ENCODE results near the gene STRA6. TPM values are rescaled to one million over a fixed set of nuclear protein-coding genes. Genes with fewer than 3 reads are reported as not detected.
A peak's percentile ranks its signal among the peaks of the same experiment; 100 is the strongest.

STRA6 gene
- total RNA-seq, 1 experiment from 2014 or later, result 0.84 TPM

DNA sequence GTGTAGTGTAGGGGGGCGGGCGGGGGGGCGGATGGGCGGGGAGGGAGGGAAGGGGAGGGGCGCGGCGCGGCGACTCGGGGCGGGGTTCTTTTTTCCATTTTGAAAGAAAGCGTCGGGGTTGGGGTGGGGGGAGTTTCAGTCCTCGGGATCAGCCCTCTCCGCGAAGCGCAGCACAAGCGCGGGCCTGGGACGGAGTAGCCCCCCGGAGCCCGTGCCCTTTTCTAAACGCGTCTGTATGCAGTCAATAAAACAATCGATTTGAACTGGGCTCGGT is 66.1 kb downstream of the STRA6 start:
- ChIA-PET POLR2A (ENCODE audit: low non-redundant PET) (no interaction called here), CTCF (interaction anchor here (1.1 kb wide), 1 partner anchor 17 kb away, joined by 3 read pairs; no protein-coding TSS in a partner anchor)
- Histone ChIP-seq H3K36me3 (ENCODE audit: insufficient read depth, low read length, poor library complexity, severe bottlenecking) (no peaks in the 10 kb centered on the region), H3K27ac (ENCODE audit: low read depth, low read length, poor library complexity, severe bottlenecking) (no peak overlapping the region), H3K4me1 (ENCODE audit: insufficient read depth, low read length, poor library complexity, severe bottlenecking) (peaks cover 20% of the 10 kb centered on the region), H3K9me3 (ENCODE audit: low read depth, low read length, poor library complexity, severe bottlenecking) (no peaks in the 10 kb centered on the region), H3K4me3 (ENCODE audit: low read depth, low read length, poor library complexity, severe bottlenecking) (peak overlapping the region; percentile 51), H3K27me3 (replicated peaks; ENCODE audit: insufficient read depth, low read depth, low read length, poor library complexity) (peaks cover 20% of the 10 kb centered on the region)
- intact Hi-C loops (cut with micrococcal nuclease; ENCODE audit: unreplicated experiment), result no loop called here
- TF ChIP-seq CTCF (conservative IDR thresholded peaks at IDR 0.05; ENCODE audit: low read depth, low read length), result no peak
- TF ChIP-seq EZH2 (IDR thresholded peaks at IDR 0.05; ENCODE audit: borderline replicate concordance, low read depth, low read length, poor library complexity, severe bottlenecking), result no peak
- DNase-seq (ENCODE audit: low spot score), result no peak
- BruUV-seq (replicated peaks), result no TSS peak

- Histone ChIP-seq H3K27me3 (replicated peaks; ENCODE audit: insufficient read depth, low read depth, low read length, poor library complexity) (peaks cover 34% of the 10 kb centered on the region), H3K27ac (ENCODE audit: low read depth, low read length, poor library complexity, severe bottlenecking) (no peak overlapping the region), H3K4me1 (ENCODE audit: insufficient read depth, low read length, poor library complexity, severe bottlenecking) (peaks cover 25% of the 10 kb centered on the region), H3K36me3 (ENCODE audit: insufficient read depth, low read length, poor library complexity, severe bottlenecking) (no peaks in the 10 kb centered on the region), H3K9me3 (ENCODE audit: low read depth, low read length, poor library complexity, severe bottlenecking) (no peaks in the 10 kb centered on the region), H3K4me3 (ENCODE audit: low read depth, low read length, poor library complexity, severe bottlenecking) (no peak overlapping the region)
- TF ChIP-seq EZH2 (IDR thresholded peaks at IDR 0.05; ENCODE audit: borderline replicate concordance, low read depth, low read length, poor library complexity, severe bottlenecking), result no peak
- TF ChIP-seq CTCF (conservative IDR thresholded peaks at IDR 0.05; ENCODE audit: low read depth, low read length), result no peak
- POLR2A ChIA-PET (ENCODE audit: low non-redundant PET), result no interaction called here
- CTCF ChIA-PET, result interaction anchor here (0.7 kb wide), 1 partner anchor 156 kb away, joined by 3 read pairs; no protein-coding TSS in a partner anchor
- no TSS peak for BruUV-seq (replicated peaks)
- DNase-seq (ENCODE audit: low spot score), result no peak
- intact Hi-C loops (cut with micrococcal nuclease; ENCODE audit: unreplicated experiment), result no loop called here
These were observed 67.5 kb downstream of the STRA6 start for GRCh38 chr15:74135041-74135565.

DNA sequence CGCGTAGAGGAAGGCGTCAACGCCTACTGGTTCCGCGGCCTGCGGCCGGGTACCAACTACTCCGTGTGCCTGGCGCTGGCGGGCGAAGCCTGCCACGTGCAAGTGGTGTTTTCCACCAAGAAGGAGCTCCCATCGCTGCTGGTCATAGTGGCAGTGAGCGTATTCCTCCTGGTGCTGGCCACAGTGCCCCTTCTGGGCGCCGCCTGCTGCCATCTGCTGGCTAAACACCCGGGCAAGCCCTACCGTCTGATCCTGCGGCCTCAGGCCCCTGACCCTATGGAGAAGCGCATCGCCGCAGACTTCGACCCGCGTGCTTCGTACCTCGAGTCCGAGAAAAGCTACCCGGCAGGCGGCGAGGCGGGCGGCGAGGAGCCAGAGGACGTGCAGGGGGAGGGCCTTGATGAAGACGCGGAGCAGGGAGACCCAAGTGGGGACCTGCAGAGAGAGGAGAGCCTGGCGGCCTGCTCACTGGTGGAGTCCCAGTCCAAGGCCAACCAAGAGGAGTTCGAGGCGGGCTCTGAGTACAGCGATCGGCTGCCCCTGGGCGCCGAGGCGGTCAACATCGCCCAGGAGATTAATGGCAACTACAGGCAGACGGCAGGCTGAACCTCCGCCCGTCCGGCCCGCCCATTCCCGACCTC is 68.1 kb downstream of the STRA6 start:
- POLR2A ChIA-PET (ENCODE audit: low non-redundant PET), result no interaction called here

More for the DNA sequence above, 68.1 kb downstream of the STRA6 start:
- H3K4me3 ChIP-seq (ENCODE audit: low read depth, low read length, poor library complexity, severe bottlenecking), result no peak overlapping the region
- H3K27ac ChIP-seq (ENCODE audit: low read depth, low read length, poor library complexity, severe bottlenecking), result no peak overlapping the region
- CTCF ChIA-PET, result interaction anchor here (1.2 kb wide), 1 partner anchor 173 kb away, joined by 4 read pairs; no protein-coding TSS in a partner anchor
- TF ChIP-seq CTCF (conservative IDR thresholded peaks at IDR 0.05; ENCODE audit: low read depth, low read length) (peak; percentile 41), EZH2 (IDR thresholded peaks at IDR 0.05; ENCODE audit: borderline replicate concordance, low read depth, low read length, poor library complexity, severe bottlenecking) (no peak)
- no peaks in the 10 kb centered on the region for H3K9me3 ChIP-seq (ENCODE audit: low read depth, low read length, poor library complexity, severe bottlenecking)
- H3K4me1 ChIP-seq (ENCODE audit: insufficient read depth, low read length, poor library complexity, severe bottlenecking), result peaks cover 30% of the 10 kb centered on the region
- no peaks in the 10 kb centered on the region for H3K36me3 ChIP-seq (ENCODE audit: insufficient read depth, low read length, poor library complexity, severe bottlenecking)
- DNase-seq (ENCODE audit: low spot score), result no peak
- intact Hi-C loops (cut with micrococcal nuclease; ENCODE audit: unreplicated experiment), result no loop called here
- peaks cover 38% of the 10 kb centered on the region for H3K27me3 ChIP-seq (replicated peaks; ENCODE audit: insufficient read depth, low read depth, low read length, poor library complexity)
- no TSS peak for BruUV-seq (replicated peaks)
